ENCODE data around the gene AP1S2.
"Not testable (repeated sequence)": the region's sequence is repeated elsewhere in the genome, so short reads cannot be mapped to it uniquely, and the experiment has no call there.

Gene AP1S2

DNA sequence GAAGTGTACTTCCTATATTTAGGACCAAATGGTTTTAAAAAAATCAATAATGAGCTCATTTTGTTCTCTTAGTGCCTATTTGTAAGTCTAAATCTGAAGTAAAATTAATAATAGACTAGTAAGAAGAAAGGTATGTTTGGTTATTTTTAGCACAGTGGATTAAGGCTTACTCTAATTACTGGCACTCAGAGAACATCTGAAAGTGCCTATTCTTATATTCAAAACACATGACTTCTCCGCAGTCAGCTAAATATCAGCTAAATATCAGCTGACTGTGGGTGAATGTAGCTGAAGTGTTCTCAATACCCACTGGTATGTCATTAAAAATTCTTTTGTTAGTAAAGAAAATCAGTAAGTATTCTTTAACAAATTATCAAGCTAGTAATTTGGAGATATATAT is 6.0 kb downstream of the AP1S2 start:
- DNase-seq (ENCODE audit: low spot score): no peak
- in situ Hi-C loops (cut with MboI; ENCODE audit: low pct_unique_long_range_greater_than_20kb, low sequenced_read_pairs, unreplicated experiment): no loop called here
- TF ChIP-seq, protein P1, sequence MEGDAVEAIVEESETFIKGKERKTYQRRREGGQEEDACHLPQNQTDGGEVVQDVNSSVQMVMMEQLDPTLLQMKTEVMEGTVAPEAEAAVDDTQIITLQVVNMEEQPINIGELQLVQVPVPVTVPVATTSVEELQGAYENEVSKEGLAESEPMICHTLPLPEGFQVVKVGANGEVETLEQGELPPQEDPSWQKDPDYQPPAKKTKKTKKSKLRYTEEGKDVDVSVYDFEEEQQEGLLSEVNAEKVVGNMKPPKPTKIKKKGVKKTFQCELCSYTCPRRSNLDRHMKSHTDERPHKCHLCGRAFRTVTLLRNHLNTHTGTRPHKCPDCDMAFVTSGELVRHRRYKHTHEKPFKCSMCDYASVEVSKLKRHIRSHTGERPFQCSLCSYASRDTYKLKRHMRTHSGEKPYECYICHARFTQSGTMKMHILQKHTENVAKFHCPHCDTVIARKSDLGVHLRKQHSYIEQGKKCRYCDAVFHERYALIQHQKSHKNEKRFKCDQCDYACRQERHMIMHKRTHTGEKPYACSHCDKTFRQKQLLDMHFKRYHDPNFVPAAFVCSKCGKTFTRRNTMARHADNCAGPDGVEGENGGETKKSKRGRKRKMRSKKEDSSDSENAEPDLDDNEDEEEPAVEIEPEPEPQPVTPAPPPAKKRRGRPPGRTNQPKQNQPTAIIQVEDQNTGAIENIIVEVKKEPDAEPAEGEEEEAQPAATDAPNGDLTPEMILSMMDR (IDR thresholded peaks at IDR 0.05; ENCODE audit: extremely low read depth, insufficient read depth, missing control alignments): no peak

DNA sequence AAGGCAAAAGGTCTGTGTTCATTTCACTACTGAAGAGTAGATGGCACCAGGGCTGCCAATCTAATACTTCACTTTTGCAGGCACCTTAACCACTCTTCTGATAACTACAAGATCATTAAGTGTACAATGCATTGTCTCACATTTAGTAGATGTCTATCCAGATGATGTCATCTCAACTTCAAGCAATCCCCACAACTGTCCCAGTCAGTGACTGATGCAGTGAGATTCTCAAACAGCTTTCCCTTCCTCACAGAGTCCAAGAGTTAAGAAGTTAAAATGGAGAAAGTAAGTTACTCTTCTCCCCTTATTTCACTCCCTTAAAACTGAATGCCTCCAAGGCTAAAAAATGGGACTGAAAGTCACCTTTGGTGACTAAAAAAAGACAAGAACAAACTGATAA is 10.7 kb downstream of the AP1S2 start:
- in situ Hi-C loops (cut with MboI; ENCODE audit: low pct_unique_long_range_greater_than_20kb, low sequenced_read_pairs, unreplicated experiment): no loop called here
- no peak for DNase-seq (ENCODE audit: low spot score)
- TF ChIP-seq, protein P1 (IDR thresholded peaks at IDR 0.05; ENCODE audit: extremely low read depth, insufficient read depth, missing control alignments): no peak

DNA sequence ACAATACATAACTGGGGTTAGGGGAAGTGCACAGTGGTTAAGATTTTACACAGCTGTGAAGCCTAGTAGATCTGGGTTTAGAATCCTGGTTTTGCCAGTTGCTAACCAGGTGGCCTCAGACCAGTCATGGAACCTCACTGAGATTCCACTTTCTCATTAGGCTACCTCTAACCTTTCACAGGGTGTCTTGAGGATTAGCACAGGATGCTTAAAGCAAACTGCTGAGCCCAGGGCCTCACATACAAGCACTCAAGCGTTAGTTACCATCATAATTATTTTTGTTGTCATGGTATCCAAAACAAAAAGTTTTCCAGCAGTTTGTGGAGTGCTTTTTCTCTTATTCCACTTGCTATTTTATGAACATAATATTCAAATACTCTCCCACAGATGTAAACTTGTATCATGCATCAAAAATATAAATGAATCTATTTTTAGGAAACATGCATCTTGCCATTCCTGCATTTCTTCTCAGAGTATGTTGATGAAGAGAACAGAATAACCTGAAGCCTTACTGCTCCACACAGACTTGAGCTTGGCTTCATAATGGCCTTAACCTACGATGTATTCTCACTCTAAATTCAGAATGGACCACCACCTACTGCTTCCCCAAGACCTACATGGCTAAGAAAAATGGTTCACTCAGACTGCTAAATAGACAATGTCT is 12.6 kb downstream of the AP1S2 start:
- DNase-seq (ENCODE audit: low spot score): no peak
- TF ChIP-seq, protein P1 (IDR thresholded peaks at IDR 0.05; ENCODE audit: extremely low read depth, insufficient read depth, missing control alignments): no peak
- in situ Hi-C loops (cut with MboI; ENCODE audit: low pct_unique_long_range_greater_than_20kb, low sequenced_read_pairs, unreplicated experiment): no loop called here

DNA sequence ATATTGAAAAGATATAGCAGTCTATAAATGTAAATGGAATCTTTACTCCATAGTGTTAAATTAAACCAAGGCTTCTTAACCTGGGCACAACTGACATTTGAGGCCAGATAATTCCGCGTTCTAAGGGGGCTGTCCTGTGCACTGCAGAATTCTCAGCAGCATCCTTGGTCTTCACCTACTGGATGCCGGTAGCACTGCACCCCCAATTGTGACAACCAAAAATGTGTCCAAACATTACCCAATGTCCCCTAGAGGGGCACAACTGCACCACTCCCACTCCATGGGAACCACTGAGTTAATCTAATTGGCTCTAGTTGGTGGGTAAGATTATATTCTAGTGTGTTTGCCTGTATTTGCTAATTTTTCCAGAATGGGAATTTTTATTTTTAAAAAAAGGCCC is 16.6 kb downstream of the AP1S2 start:
- in situ Hi-C loops (cut with MboI; ENCODE audit: low pct_unique_long_range_greater_than_20kb, low sequenced_read_pairs, unreplicated experiment): no loop called here
- no peak for DNase-seq (ENCODE audit: low spot score)
- TF ChIP-seq, protein P1 (IDR thresholded peaks at IDR 0.05; ENCODE audit: extremely low read depth, insufficient read depth, missing control alignments): peak; percentile 10

DNA sequence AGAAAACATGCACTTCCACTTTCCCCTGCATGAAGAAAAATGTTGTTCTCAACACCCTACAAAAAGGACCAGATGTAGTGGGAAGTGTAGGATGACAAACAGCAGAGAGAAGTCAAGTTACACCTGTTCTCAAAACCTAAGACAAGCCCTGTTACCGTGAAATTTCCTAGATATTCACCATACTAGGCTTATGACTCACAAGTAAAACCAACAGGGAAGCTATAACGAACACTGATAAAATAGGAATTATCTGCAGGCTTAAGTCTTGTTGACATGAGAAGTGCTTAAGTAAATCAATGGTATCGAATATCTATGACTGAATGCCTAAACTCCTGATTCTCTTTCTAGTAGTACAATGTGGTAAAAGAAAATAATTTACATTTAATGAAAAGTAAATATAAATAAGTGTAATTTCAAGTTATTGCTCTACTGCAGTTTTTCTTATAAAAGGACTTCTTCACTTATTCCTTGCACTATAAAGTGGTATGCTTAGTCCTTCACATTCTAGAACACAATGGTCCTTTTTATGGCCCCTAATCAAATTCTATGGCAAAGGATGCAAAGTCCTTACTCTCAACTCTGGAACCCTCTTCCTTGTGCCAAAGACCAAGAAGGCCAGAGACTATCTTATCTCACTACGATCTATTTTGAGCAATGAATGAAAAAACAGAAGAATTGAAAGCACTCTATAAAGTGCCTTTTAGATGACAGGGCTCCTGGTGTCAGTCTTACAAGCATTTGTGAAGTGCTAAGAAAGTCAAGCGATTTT is 19.6 kb downstream of the AP1S2 start:
- in situ Hi-C loops (cut with MboI; ENCODE audit: low pct_unique_long_range_greater_than_20kb, low sequenced_read_pairs, unreplicated experiment): no loop called here
- DNase-seq (ENCODE audit: low spot score): no peak
- TF ChIP-seq, protein P1 (IDR thresholded peaks at IDR 0.05; ENCODE audit: extremely low read depth, insufficient read depth, missing control alignments): no peak

DNA sequence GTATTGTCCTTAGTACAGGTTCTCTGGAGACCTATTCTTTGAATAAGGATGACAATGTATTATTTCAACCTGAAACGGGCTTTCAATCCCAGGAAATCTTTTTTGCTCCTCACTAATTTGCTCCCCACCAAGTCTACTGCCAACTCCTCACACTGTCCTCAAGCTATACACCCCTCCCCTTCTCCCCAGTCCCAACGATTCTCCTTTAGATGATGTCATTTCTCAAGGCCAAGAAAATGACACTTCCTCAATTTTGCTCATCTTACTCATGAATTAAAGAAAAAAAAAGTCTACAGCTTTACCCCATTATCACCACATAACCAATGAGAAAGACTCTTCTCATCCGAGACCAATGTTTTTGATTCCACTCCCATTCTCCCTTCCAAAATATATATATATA is 20.6 kb downstream of the AP1S2 start:
- no peak for DNase-seq (ENCODE audit: low spot score)
- TF ChIP-seq, protein P1 (IDR thresholded peaks at IDR 0.05; ENCODE audit: extremely low read depth, insufficient read depth, missing control alignments): no peak
- in situ Hi-C loops (cut with MboI; ENCODE audit: low pct_unique_long_range_greater_than_20kb, low sequenced_read_pairs, unreplicated experiment): no loop called here

DNA sequence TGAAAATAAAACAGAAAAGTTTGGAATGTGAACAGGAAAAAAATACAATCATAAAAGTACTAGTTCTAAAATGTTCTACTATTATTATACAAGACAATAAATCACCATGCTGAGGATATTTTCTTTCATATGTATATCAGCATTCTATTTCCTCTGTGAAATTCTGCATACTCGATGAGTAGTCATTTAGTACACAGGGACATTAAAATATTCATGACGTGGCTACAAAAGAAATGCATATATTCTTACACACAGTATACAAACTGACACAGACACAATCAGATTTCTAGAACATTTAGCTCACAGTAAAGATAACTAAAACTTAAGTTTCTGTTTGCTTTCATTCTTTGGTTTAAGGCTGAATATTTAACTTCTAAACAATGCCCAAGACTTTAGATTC is 23.3 kb downstream of the AP1S2 start:
- DNase-seq (ENCODE audit: low spot score); in situ Hi-C loops (cut with MboI; ENCODE audit: low pct_unique_long_range_greater_than_20kb, low sequenced_read_pairs, unreplicated experiment): not testable (repeated sequence)

All from GM13977 (cell line).